GM18909 (cell line): ENCODE results near the gene ALDH4A1.

Source experiments
- ATAC-seq: cut with Tn5 transposase; IDR thresholded peaks from one replicate; pipeline ENCODE4 v1.9.1; 2021; ENCODE audit warnings: mild to moderate bottlenecking; ENCODE audit not compliant: unreplicated experiment, poor library complexity

The ALDH4A1 gene, protein sequence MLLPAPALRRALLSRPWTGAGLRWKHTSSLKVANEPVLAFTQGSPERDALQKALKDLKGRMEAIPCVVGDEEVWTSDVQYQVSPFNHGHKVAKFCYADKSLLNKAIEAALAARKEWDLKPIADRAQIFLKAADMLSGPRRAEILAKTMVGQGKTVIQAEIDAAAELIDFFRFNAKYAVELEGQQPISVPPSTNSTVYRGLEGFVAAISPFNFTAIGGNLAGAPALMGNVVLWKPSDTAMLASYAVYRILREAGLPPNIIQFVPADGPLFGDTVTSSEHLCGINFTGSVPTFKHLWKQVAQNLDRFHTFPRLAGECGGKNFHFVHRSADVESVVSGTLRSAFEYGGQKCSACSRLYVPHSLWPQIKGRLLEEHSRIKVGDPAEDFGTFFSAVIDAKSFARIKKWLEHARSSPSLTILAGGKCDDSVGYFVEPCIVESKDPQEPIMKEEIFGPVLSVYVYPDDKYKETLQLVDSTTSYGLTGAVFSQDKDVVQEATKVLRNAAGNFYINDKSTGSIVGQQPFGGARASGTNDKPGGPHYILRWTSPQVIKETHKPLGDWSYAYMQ

DNA sequence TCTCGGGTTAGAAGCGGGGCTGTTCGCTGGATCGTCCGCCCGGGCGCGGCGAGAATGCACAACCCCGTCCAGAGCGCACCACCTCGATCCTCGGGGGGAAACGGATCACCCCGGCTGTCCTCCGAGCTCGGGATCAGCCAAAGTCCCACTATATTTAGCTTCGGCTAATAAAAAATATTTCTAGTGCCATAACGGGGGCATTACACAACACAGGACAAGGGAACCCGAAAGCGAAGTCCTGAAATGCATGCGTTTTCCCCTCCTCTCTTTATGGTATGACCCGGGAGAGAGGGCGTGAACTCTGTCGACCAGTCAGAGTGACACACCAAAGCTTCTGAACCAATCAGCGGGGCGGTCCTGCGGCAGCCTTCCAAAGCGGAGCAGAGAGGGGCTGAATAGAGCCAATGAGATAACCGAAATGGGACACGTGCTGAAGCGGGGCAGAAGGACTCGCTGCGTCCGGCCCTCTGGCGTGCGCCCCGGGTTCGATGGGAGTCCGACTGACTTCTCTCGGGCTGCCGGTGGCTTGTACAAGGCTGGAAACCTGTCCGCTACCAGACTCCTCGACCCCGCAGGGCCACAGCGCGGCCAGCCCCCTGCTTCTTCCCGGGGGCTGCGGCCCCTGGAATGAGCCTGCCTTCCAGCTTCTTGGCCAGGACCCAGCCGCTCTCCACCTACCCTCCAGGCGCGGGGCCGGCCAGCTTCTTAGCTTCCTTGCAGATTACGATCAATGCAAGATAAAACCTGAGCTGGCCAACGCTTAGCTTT lies at the start of gene ALDH4A1:
Gene ALDH4A1 (minus strand): TSS at position 33 of the 768 bp plus-strand sequence. CDS start 32 bp downstream, at position 1.
- peak; percentile 95 for ATAC-seq

DNA sequence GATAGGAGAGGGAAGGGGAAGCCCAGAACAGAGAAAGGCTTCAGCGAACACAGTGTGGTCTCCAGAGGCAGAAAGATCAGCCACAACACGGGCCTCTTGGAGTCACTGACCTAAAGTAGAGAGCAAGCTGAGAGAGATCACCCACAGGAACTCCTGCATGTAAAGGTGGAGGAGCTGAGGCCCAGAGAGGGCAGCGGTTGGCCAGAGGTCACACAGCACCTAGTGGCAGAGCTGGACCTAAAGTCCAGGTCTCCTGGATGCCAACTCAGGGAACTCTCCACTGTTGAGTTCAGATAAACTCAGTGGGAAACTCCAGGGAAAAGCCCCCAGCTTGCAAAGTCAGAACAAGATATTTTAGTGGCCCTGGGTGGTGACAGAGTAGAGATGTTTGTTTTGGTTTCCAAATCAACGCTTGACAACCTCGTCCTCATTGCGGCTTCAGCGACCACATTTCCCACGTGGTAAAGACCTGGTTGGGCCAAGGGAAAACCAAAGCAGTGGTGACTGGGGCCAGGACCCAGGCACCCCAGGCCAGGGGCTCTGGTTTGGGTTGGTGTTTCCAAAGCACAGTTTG lies 49.5 kb upstream of the ALDH4A1 start:
- peak; percentile 33 for ATAC-seq

DNA sequence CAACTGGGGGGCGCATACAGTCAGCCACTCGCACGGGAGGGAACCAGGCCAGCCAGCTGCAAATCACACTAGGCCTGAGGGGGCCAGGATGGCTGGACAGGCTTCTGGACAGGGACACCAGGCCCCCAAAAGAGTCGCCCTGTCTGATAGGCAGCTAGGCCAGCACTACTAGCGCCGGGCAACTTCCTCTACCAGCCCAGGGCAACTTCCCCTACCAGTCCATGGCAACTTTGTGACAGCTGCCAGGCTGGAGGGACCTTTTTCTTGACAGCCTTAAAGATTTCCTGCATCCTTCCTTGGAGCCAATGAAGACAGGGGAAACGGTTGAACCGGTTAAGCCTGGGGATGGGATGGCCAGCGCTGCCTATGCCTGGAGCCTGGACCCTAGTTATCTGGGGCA lies 49.1 kb upstream of the ALDH4A1 start:
- no peak for ATAC-seq

DNA sequence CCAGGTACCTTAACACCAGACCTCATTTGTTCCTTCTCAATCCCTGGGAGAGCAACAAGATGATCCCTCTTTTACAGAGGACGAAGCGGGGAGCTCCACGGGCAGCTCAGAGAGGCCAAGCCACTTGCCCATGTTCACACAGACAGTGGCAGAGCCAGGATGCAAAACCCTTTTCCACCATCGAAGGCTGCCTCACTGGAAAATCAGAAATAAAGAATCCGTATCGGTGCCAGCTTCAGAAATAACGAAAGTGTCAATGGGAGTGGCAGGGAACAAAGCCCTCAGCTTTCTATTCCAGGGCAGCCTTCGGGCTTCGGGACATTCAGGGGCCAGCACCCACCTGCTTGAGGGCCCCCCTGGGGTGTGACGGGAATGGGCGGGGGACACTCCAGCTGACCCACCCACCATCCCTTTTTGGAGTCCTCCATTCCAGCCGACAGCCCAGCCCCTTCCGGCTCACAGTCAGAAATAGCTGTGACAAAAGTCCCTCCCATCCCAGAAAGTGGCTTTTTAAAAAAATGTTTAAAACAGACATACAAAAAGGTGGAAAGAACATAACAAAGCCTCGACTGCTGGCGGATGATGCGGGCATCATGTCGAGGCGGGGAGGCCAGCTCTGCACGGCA lies 48.2 kb upstream of the ALDH4A1 start:
- no peak for ATAC-seq

DNA sequence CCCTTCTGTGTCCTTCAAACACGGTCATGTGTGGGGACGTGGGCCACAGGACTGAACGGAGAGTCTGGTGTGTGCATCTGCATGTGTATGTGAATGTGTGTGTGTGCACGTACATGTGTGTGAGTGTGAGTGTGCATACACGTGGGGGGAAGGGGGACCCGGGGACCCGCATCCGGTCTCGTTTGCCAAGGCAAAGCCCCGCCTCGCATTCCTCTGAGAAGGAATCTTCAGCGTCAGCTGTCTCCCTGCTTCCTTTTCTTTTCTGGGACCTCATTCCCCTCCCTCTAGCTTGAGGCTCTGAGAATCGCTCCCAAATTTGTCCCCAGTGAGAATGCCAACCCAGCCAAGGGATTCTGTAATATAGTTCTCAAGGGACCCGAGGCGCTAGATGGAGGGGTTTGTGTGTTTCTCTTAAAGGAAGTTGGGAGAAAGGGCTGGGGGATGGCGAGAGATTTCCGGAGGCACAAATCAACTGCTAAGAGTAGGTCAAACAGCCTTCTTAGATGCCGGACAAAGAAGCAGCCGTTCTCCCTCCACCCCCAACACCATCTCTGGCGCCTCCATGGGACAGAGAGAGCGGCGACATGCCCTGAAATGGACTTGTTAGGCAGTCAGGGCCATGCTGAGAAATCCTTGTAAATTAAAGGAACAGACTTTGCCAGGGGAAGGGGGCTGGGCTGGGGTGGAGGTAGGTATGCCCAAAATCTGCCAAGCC lies 47.5 kb upstream of the ALDH4A1 start:
- no peak for ATAC-seq

DNA sequence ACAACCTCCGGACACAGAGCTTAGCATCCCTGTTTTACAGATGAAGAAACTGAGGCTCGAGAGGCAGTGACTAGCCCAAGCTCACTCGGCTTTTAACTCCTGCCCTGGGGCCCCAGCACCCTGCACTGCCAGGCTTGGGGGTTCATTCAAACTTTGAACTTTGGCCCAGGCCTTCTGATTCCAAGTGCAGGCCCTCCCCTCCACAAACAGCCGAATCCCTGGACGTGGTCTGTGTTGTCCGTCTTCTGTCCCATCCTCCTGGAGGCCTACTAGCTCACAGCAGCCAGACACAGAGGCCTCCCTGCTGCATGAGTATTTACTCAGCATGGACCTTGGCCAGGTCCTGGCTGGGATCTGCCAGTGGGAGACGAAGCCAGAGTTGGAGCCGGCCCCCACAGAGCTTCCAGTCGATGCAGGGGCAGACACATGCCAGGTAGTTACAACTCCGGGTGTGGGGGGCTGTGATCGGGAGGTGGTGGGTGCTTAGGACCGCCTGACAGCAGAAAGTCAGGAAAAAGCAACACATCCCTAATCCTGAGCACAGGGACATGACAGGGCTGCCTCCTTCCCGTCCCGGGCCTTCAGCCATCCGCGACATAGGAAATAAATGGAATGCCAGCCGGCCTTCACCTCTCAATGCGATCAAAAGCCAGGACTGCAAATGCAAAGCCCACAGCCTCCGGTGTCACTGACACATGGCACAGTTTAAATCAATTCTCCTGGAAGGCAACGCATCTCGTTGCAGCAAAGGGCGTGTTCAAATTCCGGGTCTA lies 46.7 kb upstream of the ALDH4A1 start:
- ATAC-seq: no peak

DNA sequence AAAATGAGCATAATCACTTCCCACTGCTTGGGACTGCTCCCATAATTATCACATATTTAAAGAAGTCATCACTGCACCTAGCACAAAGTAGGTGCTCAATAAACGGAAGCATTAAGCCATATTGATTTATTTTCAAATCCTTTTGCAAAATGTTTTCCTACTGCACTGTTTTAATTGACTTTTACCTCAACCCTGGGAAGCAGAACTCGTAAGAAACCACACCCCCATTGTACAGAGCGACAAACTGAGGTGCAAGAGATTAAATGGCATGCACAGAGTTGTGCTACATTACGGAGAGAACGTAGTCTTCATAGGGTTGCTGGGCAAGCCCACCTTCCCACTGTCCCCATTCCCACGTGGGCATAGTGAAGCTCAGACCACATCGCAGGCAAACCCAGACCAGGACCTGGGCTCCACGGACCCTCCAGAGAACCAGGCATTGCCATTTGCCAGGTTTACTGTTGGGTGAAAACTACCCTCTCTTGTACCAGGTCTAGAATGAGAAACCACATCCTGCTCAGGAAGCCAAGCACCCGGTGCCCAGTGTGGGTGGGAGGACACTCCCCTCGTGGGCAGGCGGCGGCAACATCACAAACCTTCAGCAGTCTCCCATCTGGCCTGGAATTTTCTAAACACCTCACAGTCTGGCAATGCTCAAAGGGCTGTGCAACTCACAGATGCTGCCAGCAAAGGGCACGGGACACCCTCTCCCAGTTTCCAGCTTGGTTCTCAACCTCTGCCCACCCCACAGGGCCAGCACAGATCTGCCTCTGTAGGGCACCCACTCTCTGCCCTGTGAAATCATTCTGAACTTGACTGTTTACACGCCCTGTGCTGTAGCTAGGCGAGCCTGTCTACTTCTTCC lies 45.9 kb upstream of the ALDH4A1 start:
- no peak for ATAC-seq

DNA sequence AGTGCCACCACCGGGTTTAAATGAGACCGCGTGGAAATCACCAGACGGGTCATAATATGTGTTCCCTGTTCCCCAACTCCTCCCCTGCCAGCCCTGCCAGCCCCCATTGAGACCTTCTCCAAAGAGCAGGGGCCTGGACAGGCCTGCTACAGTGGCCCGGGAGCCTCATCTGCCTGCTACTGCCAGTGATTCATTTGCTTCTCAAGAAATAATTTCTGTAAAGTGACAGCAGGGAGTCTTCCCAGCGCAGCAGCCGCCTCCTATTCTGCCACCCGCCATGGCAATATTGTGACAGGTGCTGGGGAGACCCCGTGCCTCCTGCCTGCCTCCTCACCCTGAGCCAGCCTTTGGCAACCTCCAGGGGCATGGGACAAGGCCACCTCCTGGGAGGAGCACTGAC lies 45.2 kb upstream of the ALDH4A1 start:
- no peak for ATAC-seq

DNA sequence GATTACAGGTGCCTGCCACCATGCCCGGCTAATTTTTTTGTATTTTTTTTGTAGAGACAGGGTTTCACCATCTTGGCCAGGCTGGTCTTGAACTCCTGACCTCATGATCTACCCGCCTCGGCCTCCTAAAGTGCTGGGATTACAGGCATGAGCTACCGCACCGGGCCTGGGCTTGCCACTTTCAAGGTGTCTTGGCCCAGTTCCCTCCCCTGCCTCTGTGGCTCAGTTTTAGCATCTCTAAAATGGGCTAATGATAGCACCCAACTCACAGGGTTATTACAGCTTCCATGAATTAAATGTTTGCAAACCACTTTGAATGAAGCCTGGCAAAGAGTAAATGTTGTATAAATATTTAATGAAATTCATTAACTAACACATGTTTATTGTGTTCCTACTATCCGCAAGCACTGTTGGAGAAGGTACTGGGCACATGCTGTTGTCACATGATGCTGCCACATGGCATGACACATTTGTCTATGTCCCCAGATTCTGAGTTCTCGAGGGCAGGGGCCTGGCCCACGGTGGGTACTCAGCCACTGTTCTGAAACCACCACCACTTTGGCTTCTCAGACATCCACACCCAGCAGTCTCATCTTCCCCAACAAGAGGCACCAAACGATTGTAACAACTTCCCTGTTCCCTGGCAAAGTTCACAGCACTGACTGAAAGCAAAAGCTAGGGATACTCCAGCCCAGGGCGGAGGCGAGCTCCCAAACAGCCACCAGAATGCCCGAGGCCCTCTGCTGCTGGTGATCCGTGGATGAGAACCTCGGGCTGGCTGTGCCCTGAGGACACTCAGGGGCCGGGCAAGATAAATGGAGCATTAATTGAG lies 44.4 kb upstream of the ALDH4A1 start:
- ATAC-seq: no peak

DNA sequence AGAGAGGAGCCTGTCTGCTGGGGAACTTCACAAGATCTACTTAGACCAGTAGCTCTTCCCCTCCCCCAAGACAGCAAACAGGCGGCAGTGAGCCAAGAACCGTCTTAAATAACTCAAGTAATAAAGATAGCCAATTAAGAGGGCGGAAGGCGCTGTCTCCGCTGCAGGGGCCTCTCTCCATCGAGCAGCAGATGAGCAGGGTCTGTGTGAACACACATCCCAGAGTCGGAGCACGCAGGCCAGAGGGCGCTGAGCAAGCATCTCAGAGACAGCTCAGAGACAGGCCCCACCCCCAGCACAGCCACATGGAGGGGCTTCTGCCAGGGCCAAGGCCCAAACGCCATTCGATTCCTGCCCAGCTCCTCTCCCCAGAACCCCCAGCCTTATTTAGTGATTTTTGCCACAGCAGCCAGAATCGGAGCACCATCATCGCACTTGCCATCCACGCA lies 43.1 kb upstream of the ALDH4A1 start:
- ATAC-seq: no peak

DNA sequence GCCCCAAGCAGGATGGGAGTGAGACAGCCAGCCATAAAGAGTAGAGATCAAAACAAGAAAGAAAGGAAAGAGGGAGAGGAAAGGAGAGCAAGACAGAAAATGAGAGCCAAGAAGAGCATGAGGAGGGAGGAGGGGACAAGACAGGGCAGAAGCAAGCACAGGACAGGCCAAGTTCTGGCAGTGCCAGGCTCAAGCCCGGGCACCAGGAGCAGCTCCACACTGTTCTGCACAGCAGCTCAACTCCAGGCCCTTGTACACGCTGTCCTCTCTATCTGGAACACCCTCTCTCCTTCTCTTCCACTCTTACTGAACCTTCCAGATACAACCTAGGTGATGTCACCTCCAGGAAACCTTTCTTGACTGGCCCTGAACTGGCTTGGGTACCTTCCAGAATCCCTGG lies 42.5 kb upstream of the ALDH4A1 start:
- ATAC-seq: no peak

DNA sequence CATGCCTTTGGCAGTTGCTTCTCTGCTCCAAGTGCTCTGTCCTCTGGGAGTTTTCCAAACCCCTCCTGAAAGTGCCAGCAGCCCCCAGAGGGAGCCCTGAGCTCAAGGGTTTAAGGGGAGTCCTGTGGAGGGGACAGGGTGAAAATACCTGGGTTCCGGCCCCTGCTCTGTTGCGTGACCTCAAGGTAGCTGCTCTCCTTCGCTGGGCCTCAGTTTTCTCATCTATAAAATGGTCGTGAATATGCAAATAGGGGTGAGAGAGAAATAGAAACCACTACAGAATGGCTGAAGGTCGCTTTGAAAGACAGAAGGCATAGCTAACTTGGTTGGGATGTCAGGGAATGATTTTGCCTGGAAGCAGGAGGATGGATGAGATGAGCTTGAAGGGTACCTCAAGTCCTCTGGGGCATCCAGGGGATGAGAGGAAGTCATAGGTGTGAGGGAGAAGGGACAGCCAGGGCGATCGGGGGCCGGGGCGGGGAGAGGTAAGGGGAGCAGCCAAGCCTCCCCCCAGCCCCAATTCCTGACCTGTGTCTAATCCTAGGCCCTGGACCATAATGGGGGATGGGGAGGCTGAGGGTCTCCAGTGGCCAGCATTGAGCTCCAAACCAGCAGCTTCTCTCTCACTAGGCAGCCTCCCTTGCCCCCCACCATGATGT lies 41.7 kb upstream of the ALDH4A1 start:
- ATAC-seq: no peak

DNA sequence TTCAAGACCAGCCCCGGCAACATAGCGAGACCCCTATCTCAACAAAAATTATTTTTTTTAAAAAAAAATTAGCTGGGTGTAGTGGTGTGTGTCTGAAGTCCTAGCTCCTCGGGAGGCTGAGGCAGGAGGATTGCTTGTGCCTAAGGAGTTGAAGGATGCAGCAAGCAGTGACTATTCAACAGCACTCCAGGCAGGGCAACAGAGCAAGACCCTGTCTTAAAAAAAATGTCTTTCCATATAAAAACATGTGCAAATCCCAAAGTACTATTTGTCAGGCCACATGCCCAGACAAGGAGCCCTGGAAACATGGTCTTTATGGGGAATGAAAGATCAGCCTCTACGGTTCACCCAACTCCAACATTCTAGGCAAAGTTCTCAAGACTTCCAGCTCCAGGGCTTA lies 40.8 kb upstream of the ALDH4A1 start:
- ATAC-seq: no peak

DNA sequence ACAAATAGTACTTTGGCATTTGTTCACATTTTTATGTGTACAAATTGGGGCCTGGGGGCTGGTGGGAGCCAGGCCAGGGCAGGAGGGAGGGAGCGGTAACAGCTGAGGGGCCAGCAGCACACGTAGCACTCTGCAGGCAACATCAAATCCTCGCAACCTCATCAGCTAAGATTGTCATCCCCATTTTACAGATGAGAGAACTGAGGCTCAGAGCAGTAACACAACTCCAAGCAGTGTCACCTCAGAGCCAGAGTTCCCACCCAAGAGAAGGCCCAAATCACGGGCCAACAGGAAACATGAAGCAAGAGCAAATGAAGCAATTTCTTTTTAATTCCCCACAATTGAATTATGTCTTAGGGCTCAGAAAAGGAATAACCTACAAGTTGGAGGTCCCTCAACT lies 40.0 kb upstream of the ALDH4A1 start:
- ATAC-seq: no peak

DNA sequence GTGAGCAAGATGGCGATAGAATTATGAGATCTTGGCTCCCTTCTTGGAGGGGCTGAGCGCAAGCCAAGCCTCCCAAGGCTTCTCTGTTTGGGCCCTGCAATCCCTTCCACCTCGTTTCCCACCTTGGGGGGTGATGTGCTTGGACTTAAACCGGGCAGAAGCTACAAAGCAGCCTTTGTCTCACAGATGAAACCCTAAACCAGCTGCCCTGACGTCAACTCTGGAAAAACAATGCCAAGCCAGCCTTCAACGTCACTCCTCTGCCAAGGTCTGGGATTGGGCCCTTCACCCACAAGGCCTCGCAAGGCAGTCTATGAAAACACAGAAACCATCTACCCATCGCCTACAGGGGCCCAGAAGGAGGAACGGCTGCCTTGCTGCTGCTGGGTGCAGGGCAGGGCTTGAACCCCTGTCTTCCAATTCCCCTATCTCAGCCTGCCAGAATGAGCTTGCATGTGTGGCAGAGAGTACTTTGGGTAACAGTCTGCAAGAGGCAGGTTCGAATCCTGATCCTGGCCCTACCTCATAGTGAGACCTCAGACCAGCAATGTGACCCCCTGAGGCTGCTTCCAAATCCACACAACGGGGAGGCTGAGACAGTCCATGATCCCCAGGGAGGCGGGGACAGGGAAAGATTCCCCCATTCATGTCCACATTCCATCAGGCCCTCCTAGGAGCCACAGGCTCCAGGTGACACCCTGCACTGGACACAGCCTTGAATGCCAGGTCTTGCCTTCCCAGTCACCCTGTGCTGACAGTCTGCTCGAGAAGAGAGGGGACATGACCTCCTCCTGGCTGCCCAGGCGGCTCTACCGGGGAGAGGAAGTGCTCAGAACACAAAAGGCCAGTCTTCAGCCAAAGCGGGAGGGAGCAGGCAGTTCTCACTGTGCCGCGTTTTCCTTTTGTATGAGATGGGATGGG lies 39.1 kb upstream of the ALDH4A1 start:
- ATAC-seq: no peak
